Upper lobe of right lung (tissue), 1 donor: ENCODE results near the gene CKAP2L. TPM values are rescaled to one million over a fixed set of nuclear protein-coding genes. Genes with fewer than 3 reads are reported as not detected.

ENCODE experiments used
- ATAC-seq: fragments of 200-7000 bp; cut with Tn5 transposase; one replicate; pipeline ENCODE4 v1.9.1; 2020; ENCODE audit warnings: mild to moderate bottlenecking, moderate library complexity
- DNase-seq: peaks from one replicate; pipeline ENCODE4 v3.0.0-alpha.2; 2020
- H3K27ac ChIP-seq: fragments of 200-600 bp; one replicate; pipeline ENCODE4 v1.8.0; 2022
- H3K27me3 ChIP-seq: fragments of 200-600 bp; one replicate; pipeline ENCODE4 v1.8.0; 2022; ENCODE audit warnings: mild to moderate bottlenecking
- H3K36me3 ChIP-seq: fragments of 200-600 bp; one replicate; pipeline ENCODE4 v1.8.0; 2022
- H3K4me1 ChIP-seq: fragments of 200-600 bp; one replicate; pipeline ENCODE4 v1.8.0; 2022
- H3K4me3 ChIP-seq: fragments of 200-600 bp; one replicate; pipeline ENCODE4 v1.8.0; 2022; ENCODE audit warnings: mild to moderate bottlenecking
- H3K9me3 ChIP-seq: fragments of 200-600 bp; one replicate; pipeline ENCODE4 v1.8.0; 2022
- CTCF ChIP-seq: fragments of 200-600 bp; IDR thresholded peaks from one replicate; pipeline ENCODE4 v1.8.0; 2022; ENCODE audit warnings: antibody characterized with exemption
- intact Hi-C: fragments of 100-400 bp; cut with DNase I; formaldehyde crosslinking; loops from one replicate; pipeline ENCODE4 v1.11.0; 2022
- total RNA-seq: library from RNA; stranded (reverse); fragmentation: NEBNext Ultra II Directional; extraction: Animal tissue kit (Norgen Biotek cat#: 25700); gene quantifications from one replicate; pipeline ENCODE4 v1.2.1, GENCODE V29; 2021
- donor health status: DM: no; HTN: yes; CAD: no; lungs with severe emphysema.

CKAP2L gene
- total RNA-seq, 1 donor from 2014 or later: 0.46 TPM

GRCh38 chr2:112687522-112687921, 76.9 kb downstream of the CKAP2L start:
- no peak for TF ChIP-seq CTCF
- peaks cover 19% of the 10 kb centered on the region for H3K4me1 ChIP-seq
- H3K9me3 ChIP-seq: no peaks in the 10 kb centered on the region
- H3K27me3 ChIP-seq: no peaks in the 10 kb centered on the region
- no peak overlapping the region for H3K4me3 ChIP-seq
- no peaks in the 10 kb centered on the region for H3K36me3 ChIP-seq
- intact Hi-C loops: no loop called here
- ATAC-seq (no peak), DNase-seq (no peak)
- no peak overlapping the region for H3K27ac ChIP-seq

Other genes with a start within 250 kb of the CKAP2L start
- 22.1 TPM for gene POLR1B, start 222.1 kb downstream of the CKAP2L start, total RNA-seq
- 23.9 TPM for gene CHCHD5, start 180.0 kb downstream of the CKAP2L start, total RNA-seq
- 59.4 TPM for gene SLC20A1, start 118.7 kb downstream of the CKAP2L start, total RNA-seq
- not detected for gene NT5DC4, start 43.6 kb downstream of the CKAP2L start, total RNA-seq
- gene IL1A, start 19.9 kb upstream of the CKAP2L start, total RNA-seq: 1.9 TPM
- gene IL1B, start 72.2 kb upstream of the CKAP2L start, total RNA-seq: 11.5 TPM
- gene IL37, start 146.6 kb upstream of the CKAP2L start, total RNA-seq: not detected
- not detected for gene IL36G, start 213.4 kb upstream of the CKAP2L start, total RNA-seq
- gene IL36A, start 240.8 kb upstream of the CKAP2L start, total RNA-seq: not detected